K562 (cell line): Measurements from ENCODE around the gene ASB12. TPM values are rescaled to one million over a fixed set of nuclear protein-coding genes. Genes with fewer than 3 reads are reported as not detected.

Experiments
- ATAC-seq: fragments of 200-7000 bp; cut with Tn5 transposase; 3 replicates; pipeline ENCODE4 v1.9.1; 2020; ENCODE audit warnings: moderate library complexity
- BruUV-seq: library from RNA; stranded (reverse); fragments of 400-500 nt; replicated peaks from 2 replicates; lab custom pipeline; 2021; lab: Mats Ljungman, UMichigan
- CTCF ChIA-PET: fragments of 300-600 bp; formaldehyde crosslinking; extraction: SDS; loops from one replicate; lab custom pipeline; 2021; ENCODE audit warnings: low intra/inter-chr PET ratio; lab: Yijun Ruan, JAX
- POLR2A ChIA-PET: fragments of 300-600, 350-650 bp; sonication (Branson Sonifier 250); formaldehyde crosslinking; extraction: SDS; loops from one replicate; lab custom pipeline; 2021; ENCODE audit warnings: antibody characterized with exemption, inconsistent platforms; lab: Yijun Ruan, JAX
- DNase-seq, 4 experiments: peaks; one replicate each; pipeline versions ENCODE4 v3.0.0 to v3.0.0-alpha.2; 2011 to 2018; ENCODE audit warnings: low spot score in 3 of 4, mixed read lengths in 3 of 4; ENCODE audit errors: extremely low read depth in 1 of 4
- FAIRE-seq: peaks from 2 replicates; lab custom pipeline; 2011; peaks lifted over from hg19 to GRCh38; lab: Jason Lieb, UNC
- H2AFZ ChIP-seq: 2 replicates; pipeline ENCODE4 v1.6.0; 2011; ENCODE audit warnings: low read depth, low read length, control low read depth, inconsistent platforms
- H3K27ac ChIP-seq: fragments of 200-600 bp; 3 replicates; pipeline ENCODE4 v1.8.0; 2011; ENCODE audit warnings: low read depth, mild to moderate bottlenecking, control low read depth, inconsistent platforms, low read length, moderate library complexity, mixed read lengths; ENCODE audit errors: extremely low read depth
- H3K27me3 ChIP-seq, 2 experiments: fragments of 300-600 bp in 1 of 2; 2 replicates in 1 of 2; 3 replicates in 1 of 2; pipeline versions ENCODE4 v1.6.0 to v1.8.0; 2011; ENCODE audit warnings: inconsistent platforms in 2 of 2, low read length in 2 of 2, mild to moderate bottlenecking in 1 of 2, mixed read lengths in 1 of 2, moderate library complexity in 1 of 2; ENCODE audit not compliant: control insufficient read depth in 2 of 2, insufficient read depth in 2 of 2
- H3K36me3 ChIP-seq: fragments of 300-600 bp; 3 replicates; pipeline ENCODE4 v1.8.0; 2011; ENCODE audit warnings: mild to moderate bottlenecking, low read length, inconsistent platforms; ENCODE audit not compliant: control insufficient read depth, insufficient read depth
- H3K4me1 ChIP-seq, 2 experiments: fragments of 200-600 bp in 1 of 2; replicated peaks in 1 of 2; 2 replicates in 1 of 2; 3 replicates in 1 of 2; pipeline versions ENCODE4 v1.5.1 to v1.8.0; 2011; ENCODE audit warnings: inconsistent platforms in 2 of 2, low read length in 2 of 2, mild to moderate bottlenecking in 1 of 2, mixed read lengths in 1 of 2, moderate library complexity in 1 of 2; ENCODE audit not compliant: control insufficient read depth in 2 of 2, insufficient read depth in 2 of 2
- H3K4me2 ChIP-seq: 2 replicates; pipeline ENCODE4 v1.6.1; 2011; ENCODE audit warnings: low read length, control low read depth, inconsistent platforms, mixed read lengths; ENCODE audit not compliant: insufficient read depth
- H3K4me3 ChIP-seq: fragments of 200-600 bp; sonication (generic), shearing (Covaris generic); 2 replicates; pipeline ENCODE4 v1.5.1; 2016; ENCODE audit warnings: control low read depth, inconsistent platforms
- H3K79me2 ChIP-seq: fragments of 200-600 bp; 3 replicates; pipeline ENCODE4 v1.8.0; 2011; ENCODE audit warnings: low read length, inconsistent platforms; ENCODE audit not compliant: control insufficient read depth, insufficient read depth
- H3K9ac ChIP-seq, 2 experiments: 2 replicates each; pipeline versions ENCODE4 v1.6.0 to v1.6.1; 2011; ENCODE audit warnings: low read depth in 2 of 2, low read length in 2 of 2, control low read depth in 1 of 2, inconsistent platforms in 1 of 2, mild to moderate bottlenecking in 1 of 2, mixed read lengths in 1 of 2; ENCODE audit not compliant: insufficient read depth in 1 of 2
- H3K9me1 ChIP-seq: one replicate; pipeline ENCODE4 v1.6.0; 2011; ENCODE audit warnings: inconsistent platforms, mild to moderate bottlenecking, low read length, moderate library complexity; ENCODE audit not compliant: control insufficient read depth, insufficient read depth
- H3K9me3 ChIP-seq: replicated peaks from 2 replicates; pipeline ENCODE4 v1.5.1; 2011; ENCODE audit warnings: low read depth, low read length, inconsistent platforms; ENCODE audit not compliant: control insufficient read depth, insufficient read depth
- H4K20me1 ChIP-seq: replicated peaks from 2 replicates; pipeline ENCODE4 v1.6.1; 2011; ENCODE audit warnings: low read length, inconsistent platforms, mixed read lengths; ENCODE audit not compliant: control insufficient read depth, insufficient read depth
- CBX1 ChIP-seq: sonication (generic); IDR thresholded peaks from 2 replicates; pipeline ENCODE4 v1.6.1; 2016; ENCODE audit warnings: antibody characterized with exemption, low read depth, mild to moderate bottlenecking
- HNRNPK ChIP-seq: fragments of 200-400 bp; formaldehyde crosslinking; IDR thresholded peaks from one replicate; pipeline ENCODE4 v1.6.1; 2018; ENCODE audit warnings: mild to moderate bottlenecking, low read depth, low read length; ENCODE audit not compliant: poor library complexity, severe bottlenecking
- NRF1 ChIP-seq, 2 experiments: fragments of 450-650 bp; IDR thresholded peaks in 1 of 2; conservative IDR thresholded peaks in 1 of 2; 2 replicates each; pipeline ENCODE4 v1.6.1; 2014; ENCODE audit warnings: mild to moderate bottlenecking in 2 of 2
- ZFP1 ChIP-seq: fragments of 450-650 bp; formaldehyde crosslinking; IDR thresholded peaks from 2 replicates; pipeline ENCODE4 v1.4.0; 2020; ENCODE audit warnings: mild to moderate bottlenecking, mixed read lengths
- WGBS: fragments of 100-300 bp; shearing (Covaris generic); methylation state at CpG from one replicate; pipeline ENCODE4 v1.1.6; 2016; ENCODE audit warnings: low coverage, mixed read lengths; ENCODE audit not compliant: insufficient coverage; ENCODE audit errors: missing lambda C conversion rate; 5-methylcytosine and 5-hydroxymethylcytosine counted together
- in situ Hi-C: fragments of 300-500 bp; cut with MboI; formaldehyde crosslinking; loops from 4 replicates; pipeline ENCODE4 v1.15.0; 2018; ENCODE audit warnings: inconsistent platforms, mixed read lengths
- intact Hi-C: fragments of 100-400 bp; cut with micrococcal nuclease; formaldehyde crosslinking; loops from 2 replicates; pipeline ENCODE4 v1.14.2; 2022
- polyA plus RNA-seq, 8 experiments: library from polyadenylated mRNA; depleted of rRNA in 4 of 8; stranded (reverse) in 5 of 8; unstranded in 3 of 8; fragments of >200 nt; fragmentation: Nextera tagmentation in 2 of 8; fragmentation: Illumina TruSeq in 1 of 8; extraction: Ambion mirVana in 2 of 8; extraction: Trizol in 1 of 8; gene quantifications; 2 replicates each; pipeline versions ENCODE4 v1.2.1 to v1.2.3, GENCODE V29; 2011 to 2014; ENCODE audit warnings: inconsistent platforms in 1 of 8, missing spikeins in 1 of 8
- total RNA-seq, 7 experiments: library from RNA; depleted of rRNA in 6 of 7; stranded (reverse); fragments of >200 nt in 6 of 7; fragmentation: Illumina TruSeq in 2 of 7; extraction: Trizol in 2 of 7; gene quantifications; 2 replicates each; pipeline versions ENCODE4 v1.2.1 to v1.2.3, GENCODE V29; 2011 to 2021; ENCODE audit warnings: low replicate concordance in 1 of 7
- TF ChIP-seq, protein P1 (sequence below): fragments of 450-650 bp; IDR thresholded peaks from 2 replicates; pipeline ENCODE4 v1.6.1; 2016; ENCODE audit warnings: antibody characterized with exemption
- TF ChIP-seq, protein P2 (sequence below): fragments of 250-450 bp; sonication (Bioruptor Pico); IDR thresholded peaks from 2 replicates; pipeline ENCODE4 v1.5.0; 2021; ENCODE audit warnings: mild to moderate bottlenecking, moderate library complexity
- TF ChIP-seq, protein P3 (sequence below): fragments of 250-450 bp; sonication (Bioruptor Pico); IDR thresholded peaks from 2 replicates; pipeline ENCODE4 v1.4.0; 2020

The ASB12 gene
- total and polyA plus RNA-seq, 9 of the 15 experiments (the other 6 are each of a cell fraction or from before 2014, with no cell fraction given), result 0.14 to 0.70 (median 0.33) TPM; not detected in 2

DNA sequence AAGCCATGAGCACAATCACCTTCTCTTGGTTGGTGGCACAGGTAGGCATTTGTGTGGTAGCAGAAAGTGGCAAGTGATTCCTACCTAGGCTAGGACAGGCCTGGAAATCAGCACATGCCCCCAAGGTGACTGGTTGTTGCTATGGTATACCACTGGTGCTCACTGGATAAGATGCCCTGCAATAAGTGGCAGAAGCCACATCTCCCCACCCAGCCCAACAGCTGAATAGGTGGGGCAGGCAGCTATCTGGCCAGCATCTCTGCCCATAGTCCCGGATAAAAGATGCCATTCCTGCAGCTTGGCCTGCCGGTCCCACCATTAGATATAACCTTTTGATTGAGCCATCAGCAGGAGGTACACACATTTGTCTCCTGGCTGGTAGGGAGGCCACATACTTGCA is 46.0 kb downstream of the ASB12 start:
- Histone ChIP-seq H3K4me2 (no peak overlapping the region), H3K36me3 (no peaks in the 10 kb centered on the region)
- TF ChIP-seq, protein P1, sequence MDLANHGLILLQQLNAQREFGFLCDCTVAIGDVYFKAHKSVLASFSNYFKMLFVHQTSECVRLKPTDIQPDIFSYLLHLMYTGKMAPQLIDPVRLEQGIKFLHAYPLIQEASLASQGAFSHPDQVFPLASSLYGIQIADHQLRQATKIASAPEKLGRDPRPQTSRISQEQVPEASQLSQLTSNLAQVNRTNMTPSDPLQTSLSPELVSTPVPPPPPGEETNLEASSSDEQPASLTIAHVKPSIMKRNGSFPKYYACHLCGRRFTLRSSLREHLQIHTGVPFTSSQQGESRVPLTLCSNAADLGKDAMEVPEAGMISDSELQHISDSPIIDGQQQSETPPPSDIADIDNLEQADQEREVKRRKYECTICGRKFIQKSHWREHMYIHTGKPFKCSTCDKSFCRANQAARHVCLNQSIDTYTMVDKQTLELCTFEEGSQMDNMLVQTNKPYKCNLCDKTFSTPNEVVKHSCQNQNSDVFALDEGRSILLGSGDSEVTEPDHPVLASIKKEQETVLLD, result no peak
- TF ChIP-seq ZFP1 (CRISPR knock-in tag), result no peak
- TF ChIP-seq, protein P2, sequence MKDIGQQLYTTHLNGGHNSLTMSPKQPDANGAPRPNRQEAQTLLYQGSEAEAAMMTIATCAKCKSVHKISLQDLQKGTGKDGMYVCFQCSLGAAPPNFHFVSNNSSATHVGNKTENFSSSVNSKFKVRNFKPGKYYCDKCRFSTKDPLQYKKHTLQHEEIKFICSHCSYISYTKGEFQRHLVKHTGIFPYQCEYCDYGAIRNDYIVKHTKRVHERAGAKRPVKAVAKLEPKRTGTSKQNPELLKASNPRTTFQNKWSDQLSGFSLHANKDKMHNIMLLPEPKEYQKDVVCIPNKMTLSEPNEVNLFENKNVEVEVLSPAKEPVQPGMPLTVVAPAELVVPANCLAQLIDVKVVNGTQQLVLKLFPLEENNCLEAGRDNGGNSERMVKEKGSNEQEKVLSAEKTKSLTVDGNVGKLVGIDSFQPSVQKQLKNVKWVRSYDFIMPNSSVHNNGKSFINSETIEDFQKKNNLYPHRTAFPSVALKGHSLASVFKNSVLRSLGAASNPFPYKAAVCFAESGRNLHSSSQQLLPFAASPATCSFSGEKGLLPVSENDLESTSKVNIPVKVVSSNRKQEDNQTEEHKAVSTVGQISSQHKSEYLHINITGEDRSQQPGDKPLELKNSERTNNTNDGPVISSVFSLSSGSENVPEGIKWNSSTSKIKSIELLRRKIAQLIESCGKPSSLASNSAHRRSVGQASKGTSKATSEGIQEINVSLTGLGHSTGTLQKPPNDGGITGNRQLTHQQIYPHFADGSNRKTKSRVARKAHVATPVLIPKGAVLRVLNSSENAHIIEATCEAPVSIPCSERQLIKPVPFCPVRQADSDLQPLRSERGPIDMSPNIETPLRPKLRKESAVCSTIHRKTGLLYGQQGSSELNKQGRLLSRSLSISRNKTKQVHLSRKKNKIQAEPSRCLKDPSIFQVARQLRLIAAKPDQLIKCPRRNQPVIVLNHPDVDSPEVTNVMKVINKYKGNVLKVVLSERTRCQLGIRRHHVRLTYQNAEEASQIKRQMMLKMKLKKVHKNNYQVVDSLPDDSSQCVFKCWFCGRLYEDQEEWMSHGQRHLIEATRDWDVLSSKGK, result no peak
- TF ChIP-seq, protein P3, sequence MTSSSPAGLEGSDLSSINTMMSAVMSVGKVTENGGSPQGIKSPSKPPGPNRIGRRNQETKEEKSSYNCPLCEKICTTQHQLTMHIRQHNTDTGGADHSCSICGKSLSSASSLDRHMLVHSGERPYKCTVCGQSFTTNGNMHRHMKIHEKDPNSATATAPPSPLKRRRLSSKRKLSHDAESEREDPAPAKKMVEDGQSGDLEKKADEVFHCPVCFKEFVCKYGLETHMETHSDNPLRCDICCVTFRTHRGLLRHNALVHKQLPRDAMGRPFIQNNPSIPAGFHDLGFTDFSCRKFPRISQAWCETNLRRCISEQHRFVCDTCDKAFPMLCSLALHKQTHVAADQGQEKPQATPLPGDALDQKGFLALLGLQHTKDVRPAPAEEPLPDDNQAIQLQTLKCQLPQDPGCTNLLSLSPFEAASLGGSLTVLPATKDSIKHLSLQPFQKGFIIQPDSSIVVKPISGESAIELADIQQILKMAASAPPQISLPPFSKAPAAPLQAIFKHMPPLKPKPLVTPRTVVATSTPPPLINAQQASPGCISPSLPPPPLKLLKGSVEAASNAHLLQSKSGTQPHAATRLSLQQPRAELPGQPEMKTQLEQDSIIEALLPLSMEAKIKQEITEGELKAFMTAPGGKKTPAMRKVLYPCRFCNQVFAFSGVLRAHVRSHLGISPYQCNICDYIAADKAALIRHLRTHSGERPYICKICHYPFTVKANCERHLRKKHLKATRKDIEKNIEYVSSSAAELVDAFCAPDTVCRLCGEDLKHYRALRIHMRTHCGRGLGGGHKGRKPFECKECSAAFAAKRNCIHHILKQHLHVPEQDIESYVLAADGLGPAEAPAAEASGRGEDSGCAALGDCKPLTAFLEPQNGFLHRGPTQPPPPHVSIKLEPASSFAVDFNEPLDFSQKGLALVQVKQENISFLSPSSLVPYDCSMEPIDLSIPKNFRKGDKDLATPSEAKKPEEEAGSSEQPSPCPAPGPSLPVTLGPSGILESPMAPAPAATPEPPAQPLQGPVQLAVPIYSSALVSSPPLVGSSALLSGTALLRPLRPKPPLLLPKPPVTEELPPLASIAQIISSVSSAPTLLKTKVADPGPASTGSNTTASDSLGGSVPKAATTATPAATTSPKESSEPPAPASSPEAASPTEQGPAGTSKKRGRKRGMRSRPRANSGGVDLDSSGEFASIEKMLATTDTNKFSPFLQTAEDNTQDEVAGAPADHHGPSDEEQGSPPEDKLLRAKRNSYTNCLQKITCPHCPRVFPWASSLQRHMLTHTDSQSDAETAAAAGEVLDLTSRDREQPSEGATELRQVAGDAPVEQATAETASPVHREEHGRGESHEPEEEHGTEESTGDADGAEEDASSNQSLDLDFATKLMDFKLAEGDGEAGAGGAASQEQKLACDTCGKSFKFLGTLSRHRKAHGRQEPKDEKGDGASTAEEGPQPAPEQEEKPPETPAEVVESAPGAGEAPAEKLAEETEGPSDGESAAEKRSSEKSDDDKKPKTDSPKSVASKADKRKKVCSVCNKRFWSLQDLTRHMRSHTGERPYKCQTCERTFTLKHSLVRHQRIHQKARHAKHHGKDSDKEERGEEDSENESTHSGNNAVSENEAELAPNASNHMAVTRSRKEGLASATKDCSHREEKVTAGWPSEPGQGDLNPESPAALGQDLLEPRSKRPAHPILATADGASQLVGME (CRISPR knock-in tag), result no peak
- no peak for TF ChIP-seq CBX1
- TF ChIP-seq HNRNPK, result no peak
- TF ChIP-seq NRF1 (conservative IDR thresholded peaks at IDR 0.05 in 1 of 2, IDR thresholded peaks at IDR 0.05 in 1 of 2), result no peak
- TF ChIP-seq, all 486 proteins: peak for 0
- Histone ChIP-seq H3K9me3 (no peaks in the 10 kb centered on the region), H4K20me1 (no peaks in the 10 kb centered on the region), H3K9ac (no peak overlapping the region), H3K9me1 (no peaks in the 10 kb centered on the region), H2AFZ (no peak overlapping the region), H3K4me3 (no peak overlapping the region), H3K4me1 (no peaks in the 10 kb centered on the region), H3K27ac (no peak overlapping the region), H3K79me2 (no peaks in the 10 kb centered on the region), H3K27me3 (no peaks in the 10 kb centered on the region)
- 0% methylated on average over 1 of the region's 2 CpGs for WGBS
- FAIRE-seq, result no peak
- intact Hi-C loops (no loop called here), in situ Hi-C loops (no loop called here)
- POLR2A ChIA-PET, result no interaction called here
- no peak for DNase-seq
- ATAC-seq, result no peak
- no TSS peak for BruUV-seq
- CTCF ChIA-PET, result no interaction called here
